ENCODE data around the gene CACNA1D.

CACNA1D gene

GRCh38 chr3:53850895-53851294 is 356.5 kb downstream of the CACNA1D start:
- DNase-seq (no peak), ATAC-seq (no peak)

DNA sequence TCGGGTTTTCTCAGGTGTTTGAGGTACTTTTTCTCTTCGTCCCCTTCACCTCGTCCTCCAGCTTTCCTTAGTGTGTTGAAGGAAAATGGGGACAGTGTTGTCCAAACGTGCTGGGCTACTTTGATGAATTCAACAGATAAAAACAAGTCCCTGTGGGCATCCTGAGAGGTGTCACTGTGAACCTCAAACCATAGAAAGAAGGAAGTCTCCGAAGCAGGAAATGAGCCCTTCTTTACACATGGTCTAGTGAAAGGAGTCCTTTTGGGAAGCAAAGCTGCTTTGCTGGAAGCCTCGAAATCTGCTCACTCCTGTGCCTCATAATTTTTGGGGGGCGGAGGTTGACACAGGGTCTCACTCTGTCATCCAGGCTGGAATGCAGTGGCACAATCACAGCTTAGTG is 362.6 kb downstream of the CACNA1D start:
- no peak for ATAC-seq
- DNase-seq, result no peak

- DNase-seq (no peak), ATAC-seq (no peak)
These were observed 363.8 kb downstream of the CACNA1D start for GRCh38 chr3:53858096-53858741.

DNA sequence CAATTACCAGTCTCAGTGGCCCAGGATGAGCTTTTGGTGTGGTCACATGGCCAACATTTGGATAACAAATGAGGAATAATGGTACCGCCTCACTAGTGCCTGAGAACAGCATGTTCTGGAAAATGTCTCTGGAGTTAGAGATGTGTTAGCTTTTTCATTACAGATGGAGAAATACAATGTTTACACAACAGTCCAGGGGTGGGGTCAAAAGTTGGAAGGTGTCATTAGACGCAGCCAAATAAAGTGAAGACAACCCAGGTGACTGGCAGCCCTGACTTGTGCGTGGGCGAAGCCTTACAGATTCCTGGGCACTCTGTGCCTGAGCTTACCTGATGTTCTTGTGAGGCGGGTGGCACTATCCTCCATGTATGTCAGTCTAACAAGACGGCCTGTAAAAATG is 364.8 kb downstream of the CACNA1D start:
- DNase-seq, result no peak
- ATAC-seq, result no peak

DNA sequence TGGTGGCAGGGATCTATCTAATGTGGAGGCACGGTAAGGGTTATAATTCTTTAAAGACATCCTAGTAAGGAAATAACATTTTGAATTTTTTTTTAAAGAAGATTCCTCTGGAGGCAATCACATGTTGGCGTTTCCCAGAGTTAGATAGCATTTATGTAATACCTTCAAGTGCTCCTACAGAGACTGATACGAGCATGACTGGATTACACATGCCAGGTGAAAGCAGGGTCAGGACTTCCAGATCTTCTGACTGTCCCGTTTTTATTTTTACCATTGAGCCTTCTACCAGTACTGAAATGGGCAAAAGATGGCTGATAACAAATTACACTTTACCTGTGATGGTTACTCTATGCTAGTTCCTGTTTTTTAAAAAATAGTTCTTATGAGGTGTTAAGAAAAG is 365.8 kb downstream of the CACNA1D start:
- DNase-seq, result no peak
- ATAC-seq, result no peak

- ATAC-seq (no peak), DNase-seq (no peak)
These were observed 367.8 kb downstream of the CACNA1D start for GRCh38 chr3:53862241-53862640.

DNA sequence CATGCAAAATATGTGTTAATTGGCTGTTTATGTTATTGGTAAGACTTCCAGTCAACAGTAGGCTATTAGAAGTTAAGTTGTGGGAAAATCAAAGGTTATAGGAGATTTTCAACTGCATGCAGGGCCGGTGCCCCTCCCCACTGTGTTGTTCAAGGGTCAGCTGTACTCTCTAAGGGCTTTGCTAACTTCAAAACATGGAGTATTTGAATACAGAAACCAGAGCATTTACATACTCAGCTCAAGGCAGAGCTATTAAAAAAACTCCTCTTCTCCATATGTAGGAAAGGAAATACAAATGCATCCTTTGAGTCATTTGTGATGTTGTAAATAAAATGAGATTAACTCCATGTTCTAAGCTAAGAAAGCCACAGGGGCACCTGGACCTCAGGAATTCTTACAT is 368.7 kb downstream of the CACNA1D start:
- DNase-seq (no peak), ATAC-seq (no peak)
